ENCODE data around the gene SLC9A1.
A peak's percentile ranks its signal among the peaks of the same experiment; 100 is the strongest.

SLC9A1 gene

DNA sequence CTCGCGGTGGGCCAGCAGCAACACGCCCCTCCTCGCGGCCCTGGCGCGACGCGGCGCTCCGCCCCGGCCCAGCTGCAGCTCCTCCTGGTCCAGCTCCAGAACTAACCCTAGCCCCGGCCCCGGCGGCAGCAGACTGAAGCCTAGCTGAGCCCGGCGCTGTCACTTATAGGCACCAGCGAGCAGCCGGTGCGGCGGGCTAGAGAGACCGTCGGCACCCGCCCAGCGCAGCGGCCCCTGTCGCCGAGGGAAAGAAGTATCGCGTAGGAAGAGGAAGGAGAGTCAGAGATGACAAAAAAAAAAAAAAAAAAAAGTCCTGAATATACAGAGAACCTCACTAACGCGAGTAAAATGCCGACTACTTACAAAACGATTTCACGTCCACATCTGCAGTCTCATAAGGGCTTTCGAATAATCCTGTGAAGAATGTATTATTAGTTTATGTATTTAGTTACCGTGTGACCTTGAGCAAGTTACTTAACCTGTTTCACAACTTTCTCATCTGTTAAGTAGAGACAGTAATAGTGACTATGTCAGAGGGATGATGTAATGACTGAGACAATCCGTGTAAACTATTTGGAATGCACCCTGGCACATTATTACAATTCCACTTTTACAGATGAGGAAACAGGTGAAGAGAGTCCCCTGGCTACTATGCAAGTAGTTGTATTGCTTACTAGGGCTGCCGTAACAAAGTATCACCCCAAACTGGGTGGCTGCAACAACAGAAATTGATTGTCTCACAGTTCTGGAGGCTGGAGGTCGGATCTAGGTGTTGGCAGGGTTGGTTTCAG lies at the start of gene SLC9A1 (continued):
- TF ChIP-seq ZNF324 (tag by site-specific recombination; IDR thresholded peaks at IDR 0.05) (peak; percentile 96), ZNF548 (tag by site-specific recombination; IDR thresholded peaks at IDR 0.05) (peak; percentile 99), ZNF830 (tag by site-specific recombination; IDR thresholded peaks at IDR 0.05; ENCODE audit: low read depth) (no peak), ZNF239 (tag by site-specific recombination; IDR thresholded peaks at IDR 0.05) (0 out of 2 replicates have a peak, but pooled peaks have one; percentile 14), ZFP41 (tag by site-specific recombination; IDR thresholded peaks at IDR 0.05; ENCODE audit: borderline replicate concordance) (no peak), OSR2 (tag by site-specific recombination; IDR thresholded peaks at IDR 0.05) (no peak), ZNF24 (tag by site-specific recombination; IDR thresholded peaks at IDR 0.05) (peak; percentile 90), ZNF140 (tag by site-specific recombination; IDR thresholded peaks at IDR 0.05) (no peak), BCL11A (tag by site-specific recombination; IDR thresholded peaks at IDR 0.05; ENCODE audit: low read depth) (no peak), REPIN1 (tag by site-specific recombination; IDR thresholded peaks at IDR 0.05; ENCODE audit: low read depth) (peak; percentile 81; the same call in 1 of the 2 replicates), ZNF76 (tag by site-specific recombination; IDR thresholded peaks at IDR 0.05; ENCODE audit: borderline replicate concordance, low read depth) (peak; percentile 77), ZNF423 (tag by site-specific recombination; IDR thresholded peaks at IDR 0.05) (no peak), SALL2 (tag by site-specific recombination; IDR thresholded peaks at IDR 0.05; ENCODE audit: borderline replicate concordance) (peak; percentile 37; the same call in 1 of the 2 replicates), ZFP3 (tag by site-specific recombination; IDR thresholded peaks at IDR 0.05; ENCODE audit: low read depth) (no peak), ZNF785 (tag by site-specific recombination; IDR thresholded peaks at IDR 0.05) (peak; percentile 62; the same call in 1 of the 2 replicates), FEZF1 (tag by site-specific recombination; IDR thresholded peaks at IDR 0.05) (0 out of 2 replicates have a peak, but pooled peaks have one; percentile 25), KLF1 (tag by site-specific recombination; IDR thresholded peaks at IDR 0.05) (0 out of 2 replicates have a peak, but pooled peaks have one; percentile 37), ZNF366 (tag by site-specific recombination; conservative IDR thresholded peaks at IDR 0.05) (peak; percentile 76), SP7 (tag by site-specific recombination; IDR thresholded peaks at IDR 0.05) (peak; percentile 91), ZNF660 (tag by site-specific recombination; IDR thresholded peaks at IDR 0.05) (peak; percentile 98), ZNF677 (tag by site-specific recombination; IDR thresholded peaks at IDR 0.05) (peak; percentile 72), ZNF37A (tag by site-specific recombination; IDR thresholded peaks at IDR 0.05) (no peak), ZBTB17 (tag by site-specific recombination; IDR thresholded peaks at IDR 0.05) (peak; percentile 86), ZSCAN30 (tag by site-specific recombination; IDR thresholded peaks at IDR 0.05) (peak; percentile 97), OVOL3 (tag by site-specific recombination; IDR thresholded peaks at IDR 0.05) (peak; percentile 14; the same call in 1 of the 2 replicates), ZNF292 (tag by site-specific recombination; IDR thresholded peaks at IDR 0.05; ENCODE audit: borderline replicate concordance, low read depth) (no peak), ZNF184 (tag by site-specific recombination; IDR thresholded peaks at IDR 0.05) (peak; percentile 52), ZNF133 (tag by site-specific recombination; IDR thresholded peaks at IDR 0.05) (no peak), SCRT2 (tag by site-specific recombination; IDR thresholded peaks at IDR 0.05) (peak; percentile 81)
- TF ChIP-seq, protein P1, sequence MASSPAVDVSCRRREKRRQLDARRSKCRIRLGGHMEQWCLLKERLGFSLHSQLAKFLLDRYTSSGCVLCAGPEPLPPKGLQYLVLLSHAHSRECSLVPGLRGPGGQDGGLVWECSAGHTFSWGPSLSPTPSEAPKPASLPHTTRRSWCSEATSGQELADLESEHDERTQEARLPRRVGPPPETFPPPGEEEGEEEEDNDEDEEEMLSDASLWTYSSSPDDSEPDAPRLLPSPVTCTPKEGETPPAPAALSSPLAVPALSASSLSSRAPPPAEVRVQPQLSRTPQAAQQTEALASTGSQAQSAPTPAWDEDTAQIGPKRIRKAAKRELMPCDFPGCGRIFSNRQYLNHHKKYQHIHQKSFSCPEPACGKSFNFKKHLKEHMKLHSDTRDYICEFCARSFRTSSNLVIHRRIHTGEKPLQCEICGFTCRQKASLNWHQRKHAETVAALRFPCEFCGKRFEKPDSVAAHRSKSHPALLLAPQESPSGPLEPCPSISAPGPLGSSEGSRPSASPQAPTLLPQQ (tag by site-specific recombination; IDR thresholded peaks at IDR 0.05), result peak; percentile 78
- TF ChIP-seq, protein P2, sequence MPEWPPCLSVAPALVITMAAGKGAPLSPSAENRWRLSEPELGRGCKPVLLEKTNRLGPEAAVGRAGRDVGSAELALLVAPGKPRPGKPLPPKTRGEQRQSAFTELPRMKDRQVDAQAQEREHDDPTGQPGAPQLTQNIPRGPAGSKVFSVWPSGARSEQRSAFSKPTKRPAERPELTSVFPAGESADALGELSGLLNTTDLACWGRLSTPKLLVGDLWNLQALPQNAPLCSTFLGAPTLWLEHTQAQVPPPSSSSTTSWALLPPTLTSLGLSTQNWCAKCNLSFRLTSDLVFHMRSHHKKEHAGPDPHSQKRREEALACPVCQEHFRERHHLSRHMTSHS (tag by site-specific recombination; IDR thresholded peaks at IDR 0.05), result no peak
- TF ChIP-seq, protein P3, sequence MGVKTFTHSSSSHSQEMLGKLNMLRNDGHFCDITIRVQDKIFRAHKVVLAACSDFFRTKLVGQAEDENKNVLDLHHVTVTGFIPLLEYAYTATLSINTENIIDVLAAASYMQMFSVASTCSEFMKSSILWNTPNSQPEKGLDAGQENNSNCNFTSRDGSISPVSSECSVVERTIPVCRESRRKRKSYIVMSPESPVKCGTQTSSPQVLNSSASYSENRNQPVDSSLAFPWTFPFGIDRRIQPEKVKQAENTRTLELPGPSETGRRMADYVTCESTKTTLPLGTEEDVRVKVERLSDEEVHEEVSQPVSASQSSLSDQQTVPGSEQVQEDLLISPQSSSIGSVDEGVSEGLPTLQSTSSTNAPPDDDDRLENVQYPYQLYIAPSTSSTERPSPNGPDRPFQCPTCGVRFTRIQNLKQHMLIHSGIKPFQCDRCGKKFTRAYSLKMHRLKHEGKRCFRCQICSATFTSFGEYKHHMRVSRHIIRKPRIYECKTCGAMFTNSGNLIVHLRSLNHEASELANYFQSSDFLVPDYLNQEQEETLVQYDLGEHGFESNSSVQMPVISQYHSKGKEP (tag by site-specific recombination; IDR thresholded peaks at IDR 0.05), result peak; percentile 54
- TF ChIP-seq, protein P4, sequence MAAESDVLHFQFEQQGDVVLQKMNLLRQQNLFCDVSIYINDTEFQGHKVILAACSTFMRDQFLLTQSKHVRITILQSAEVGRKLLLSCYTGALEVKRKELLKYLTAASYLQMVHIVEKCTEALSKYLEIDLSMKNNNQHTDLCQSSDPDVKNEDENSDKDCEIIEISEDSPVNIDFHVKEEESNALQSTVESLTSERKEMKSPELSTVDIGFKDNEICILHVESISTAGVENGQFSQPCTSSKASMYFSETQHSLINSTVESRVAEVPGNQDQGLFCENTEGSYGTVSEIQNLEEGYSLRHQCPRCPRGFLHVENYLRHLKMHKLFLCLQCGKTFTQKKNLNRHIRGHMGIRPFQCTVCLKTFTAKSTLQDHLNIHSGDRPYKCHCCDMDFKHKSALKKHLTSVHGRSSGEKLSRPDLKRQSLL (tag by site-specific recombination; IDR thresholded peaks at IDR 0.05), result peak; percentile 57
- TF ChIP-seq, protein P5, sequence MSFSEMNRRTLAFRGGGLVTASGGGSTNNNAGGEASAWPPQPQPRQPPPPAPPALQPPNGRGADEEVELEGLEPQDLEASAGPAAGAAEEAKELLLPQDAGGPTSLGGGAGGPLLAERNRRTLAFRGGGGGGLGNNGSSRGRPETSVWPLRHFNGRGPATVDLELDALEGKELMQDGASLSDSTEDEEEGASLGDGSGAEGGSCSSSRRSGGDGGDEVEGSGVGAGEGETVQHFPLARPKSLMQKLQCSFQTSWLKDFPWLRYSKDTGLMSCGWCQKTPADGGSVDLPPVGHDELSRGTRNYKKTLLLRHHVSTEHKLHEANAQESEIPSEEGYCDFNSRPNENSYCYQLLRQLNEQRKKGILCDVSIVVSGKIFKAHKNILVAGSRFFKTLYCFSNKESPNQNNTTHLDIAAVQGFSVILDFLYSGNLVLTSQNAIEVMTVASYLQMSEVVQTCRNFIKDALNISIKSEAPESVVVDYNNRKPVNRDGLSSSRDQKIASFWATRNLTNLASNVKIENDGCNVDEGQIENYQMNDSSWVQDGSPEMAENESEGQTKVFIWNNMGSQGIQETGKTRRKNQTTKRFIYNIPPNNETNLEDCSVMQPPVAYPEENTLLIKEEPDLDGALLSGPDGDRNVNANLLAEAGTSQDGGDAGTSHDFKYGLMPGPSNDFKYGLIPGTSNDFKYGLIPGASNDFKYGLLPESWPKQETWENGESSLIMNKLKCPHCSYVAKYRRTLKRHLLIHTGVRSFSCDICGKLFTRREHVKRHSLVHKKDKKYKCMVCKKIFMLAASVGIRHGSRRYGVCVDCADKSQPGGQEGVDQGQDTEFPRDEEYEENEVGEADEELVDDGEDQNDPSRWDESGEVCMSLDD (tag by site-specific recombination; IDR thresholded peaks at IDR 0.05), result no peak

Data from HEK293 (cell line).